BLaER1 treated with 17β-estradiol and CSF1 and Interleukin-3, amounts not matched to agents 10 nM and 100 nM (cell line): Measurements from ENCODE around the gene CIRBP.

ENCODE experiments used
- H3K27ac ChIP-seq, 11 experiments: shearing (Covaris generic); formaldehyde crosslinking; 2 replicates each; pipeline ENCODE4 v1.8.1; 2022
- H3K27me3 ChIP-seq, 11 experiments: shearing (Covaris generic); formaldehyde crosslinking; 2 replicates each; pipeline ENCODE4 v1.8.1; 2022
- H3K36me3 ChIP-seq, 11 experiments: shearing (Covaris generic); formaldehyde crosslinking; 2 replicates each; pipeline ENCODE4 v1.8.1; 2022
- H3K4me1 ChIP-seq, 10 experiments: shearing (Covaris generic); formaldehyde crosslinking; 2 replicates each; pipeline ENCODE4 v1.8.1; 2022
- H3K4me2 ChIP-seq, 11 experiments: shearing (Covaris generic); formaldehyde crosslinking; 2 replicates each; pipeline ENCODE4 v1.8.1; 2022
- H3K4me3 ChIP-seq, 10 experiments: shearing (Covaris generic); formaldehyde crosslinking; 2 replicates each; pipeline ENCODE4 v1.8.1; 2022
- H3K9ac ChIP-seq, 11 experiments: shearing (Covaris generic); formaldehyde crosslinking; 2 replicates each; pipeline ENCODE4 v1.8.1; 2022
- H3K9me3 ChIP-seq, 11 experiments: shearing (Covaris generic); formaldehyde crosslinking; replicated peaks in 1 of 11; 2 replicates each; pipeline ENCODE4 v1.8.1; 2022
- H4K20me1 ChIP-seq, 11 experiments: shearing (Covaris generic); formaldehyde crosslinking; 2 replicates each; pipeline ENCODE4 v1.8.1; 2022
- Cebpa-rat ChIP-seq, 11 experiments: shearing (Covaris generic); IDR thresholded peaks; 2 replicates each; pipeline ENCODE4 v1.8.1; 2022

Gene CIRBP

GRCh38 chr19:1311543-1312091, 42.5 kb downstream of the CIRBP start:
- Histone ChIP-seq H3K4me1 (peaks cover 27 to 81% (median 68%) of the 10 kb centered on the region in 10 experiments), H3K27ac (no peak overlapping the region), H3K9me3 (no peaks in the 10 kb centered on the region), H3K4me3 (no peak overlapping the region), H4K20me1 (peaks cover 0 to 45% (median 13%) of the 10 kb centered on the region in 11 experiments; a peak in 15 of 22 replicates), H3K36me3 (no peaks in the 10 kb centered on the region), H3K9ac (peak overlapping the region in 4 of 11 experiments; percentile 3 to 34 (median 28); a peak in 3 of 22 replicates), H3K4me2 (peak overlapping the region; percentile 38 to 97 (median 76); a peak in 21 of 22 replicates), H3K27me3 (peaks cover 10 to 63% (median 30%) of the 10 kb centered on the region in 11 experiments)
- no peak for TF ChIP-seq Cebpa-rat (IDR thresholded peaks at IDR 0.05)

GRCh38 chr19:1312767-1313694, 43.9 kb downstream of the CIRBP start:
- H4K20me1 ChIP-seq: peaks cover 0 to 59% (median 13%) of the 10 kb centered on the region in 11 experiments; a peak in 15 of 22 replicates
- no peak for TF ChIP-seq Cebpa-rat (IDR thresholded peaks at IDR 0.05)
- H3K9me3 ChIP-seq: no peaks in the 10 kb centered on the region
- peaks cover 25 to 78% (median 44%) of the 10 kb centered on the region in 11 experiments for H3K27me3 ChIP-seq
- peak overlapping the region; percentile 53 to 97 (median 83) for H3K4me2 ChIP-seq
- H3K4me1 ChIP-seq: peaks cover 27 to 82% (median 70%) of the 10 kb centered on the region in 10 experiments
- peak overlapping the region in 3 of 10 experiments; percentile 22 to 33 (median 27); a peak in 2 of 20 replicates for H3K4me3 ChIP-seq
- no peak overlapping the region for H3K27ac ChIP-seq
- H3K9ac ChIP-seq: peak overlapping the region in 2 of 11 experiments; percentile 16 to 33; a peak in 2 of 22 replicates
- H3K36me3 ChIP-seq: no peaks in the 10 kb centered on the region

GRCh38 chr19:1313695-1314613, 44.8 kb downstream of the CIRBP start:
- Histone ChIP-seq H3K9me3 (no peaks in the 10 kb centered on the region), H3K4me1 (peaks cover 27 to 84% (median 71%) of the 10 kb centered on the region in 10 experiments), H3K36me3 (no peaks in the 10 kb centered on the region), H3K4me3 (peak overlapping the region in 1 of 10 experiments; percentile 22; a peak in 1 of 20 replicates), H3K27me3 (peaks cover 34 to 87% (median 53%) of the 10 kb centered on the region in 11 experiments), H3K9ac (peak overlapping the region in 2 of 11 experiments; percentile 29 to 32; a peak in 2 of 22 replicates), H4K20me1 (peaks cover 0 to 59% (median 14%) of the 10 kb centered on the region in 11 experiments; a peak in 15 of 22 replicates), H3K27ac (peak overlapping the region in 1 of 11 experiments; percentile 40; a peak in 1 of 22 replicates), H3K4me2 (peak overlapping the region; percentile 53 to 97 (median 83); a peak in 21 of 22 replicates)
- TF ChIP-seq Cebpa-rat (IDR thresholded peaks at IDR 0.05): no peak

GRCh38 chr19:1315470-1316166, 46.5 kb downstream of the CIRBP start:
- TF ChIP-seq Cebpa-rat (IDR thresholded peaks at IDR 0.05): no peak
- no peaks in the 10 kb centered on the region for H3K9me3 ChIP-seq
- H3K27ac ChIP-seq: no peak overlapping the region
- peak overlapping the region; percentile 35 to 65 (median 47); a peak in 19 of 20 replicates for H3K4me3 ChIP-seq
- H3K36me3 ChIP-seq: no peaks in the 10 kb centered on the region
- H3K4me2 ChIP-seq: peak overlapping the region; percentile 79 to 97 (median 92)
- H3K9ac ChIP-seq: peak overlapping the region in 5 of 11 experiments; percentile 20 to 50 (median 47); a peak in 6 of 22 replicates
- H4K20me1 ChIP-seq: peaks cover 0 to 59% (median 14%) of the 10 kb centered on the region in 11 experiments; a peak in 15 of 22 replicates
- peaks cover 27 to 73% (median 65%) of the 10 kb centered on the region in 10 experiments for H3K4me1 ChIP-seq
- peaks cover 50 to 99% (median 69%) of the 10 kb centered on the region in 11 experiments for H3K27me3 ChIP-seq

GRCh38 chr19:1316466-1316865, 47.3 kb downstream of the CIRBP start:
- Histone ChIP-seq H3K27ac (no peak overlapping the region), H3K4me1 (peaks cover 23 to 67% (median 58%) of the 10 kb centered on the region in 10 experiments), H3K36me3 (no peaks in the 10 kb centered on the region), H3K4me2 (peak overlapping the region in 10 of 11 experiments; percentile 79 to 97 (median 92); a peak in 16 of 22 replicates), H3K9ac (0 out of 22 replicates have a peak overlapping the region, but pooled peaks of 1 of the 11 experiments have one; percentile 50), H3K27me3 (peaks cover 51 to 99% (median 74%) of the 10 kb centered on the region in 11 experiments), H4K20me1 (peaks cover 0 to 57% (median 14%) of the 10 kb centered on the region in 11 experiments; a peak in 15 of 22 replicates), H3K4me3 (peak overlapping the region in 2 of 10 experiments; percentile 47 to 65; a peak in 5 of 20 replicates), H3K9me3 (no peaks in the 10 kb centered on the region)
- TF ChIP-seq Cebpa-rat (IDR thresholded peaks at IDR 0.05): no peak

DNA sequence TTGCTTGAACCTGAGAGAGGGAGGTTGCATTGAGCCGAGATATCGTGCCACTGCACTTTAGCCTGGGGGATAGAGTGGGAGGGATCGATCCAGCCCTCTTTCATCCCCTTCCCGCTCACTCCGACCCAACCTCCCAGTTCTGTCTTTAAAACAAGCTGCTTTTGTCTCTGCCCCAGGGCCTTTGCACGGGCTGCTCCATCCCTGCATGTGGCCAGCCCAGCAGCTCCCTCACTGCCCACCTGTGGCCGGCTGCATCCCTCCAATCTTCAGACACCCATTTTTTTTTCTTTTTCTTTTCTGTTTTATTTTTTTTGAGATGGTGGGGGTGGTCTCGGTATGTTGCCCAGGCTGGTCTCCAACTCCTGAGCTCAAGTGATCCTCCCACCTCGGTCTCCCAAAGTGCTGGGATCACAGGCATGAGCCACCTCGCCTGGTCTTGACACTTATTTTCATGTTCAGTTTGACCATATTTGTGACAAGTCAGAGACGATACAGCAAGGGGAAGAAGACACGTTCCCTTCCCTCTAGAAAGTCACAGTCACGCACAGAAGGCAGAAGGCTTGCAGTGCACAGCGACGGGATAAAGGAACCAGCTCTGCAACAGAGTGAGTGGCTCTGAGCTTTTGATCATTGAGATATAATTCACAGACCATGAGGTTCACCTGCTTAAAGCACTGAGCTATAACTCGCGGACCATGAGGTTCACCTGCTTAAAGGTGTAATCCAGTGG, 48.3 kb downstream of the CIRBP start:
- H3K4me1 ChIP-seq: peaks cover 19 to 63% (median 49%) of the 10 kb centered on the region in 10 experiments
- H3K27me3 ChIP-seq: peaks cover 55 to 98% (median 75%) of the 10 kb centered on the region in 11 experiments
- no peak overlapping the region for H3K4me2 ChIP-seq
- no peak overlapping the region for H3K9ac ChIP-seq
- no peaks in the 10 kb centered on the region for H3K9me3 ChIP-seq
- no peak overlapping the region for H3K27ac ChIP-seq
- no peak for TF ChIP-seq Cebpa-rat (IDR thresholded peaks at IDR 0.05)
- H3K36me3 ChIP-seq: no peaks in the 10 kb centered on the region
- H4K20me1 ChIP-seq: peaks cover 0 to 51% (median 13%) of the 10 kb centered on the region in 11 experiments; a peak in 14 of 22 replicates
- no peak overlapping the region for H3K4me3 ChIP-seq
